ENCODE results near the gene GSTA2.
"Not testable (repeated sequence)": the region's sequence is repeated elsewhere in the genome, so short reads cannot be mapped to it uniquely, and the experiment has no call there.

The GSTA2 gene

DNA sequence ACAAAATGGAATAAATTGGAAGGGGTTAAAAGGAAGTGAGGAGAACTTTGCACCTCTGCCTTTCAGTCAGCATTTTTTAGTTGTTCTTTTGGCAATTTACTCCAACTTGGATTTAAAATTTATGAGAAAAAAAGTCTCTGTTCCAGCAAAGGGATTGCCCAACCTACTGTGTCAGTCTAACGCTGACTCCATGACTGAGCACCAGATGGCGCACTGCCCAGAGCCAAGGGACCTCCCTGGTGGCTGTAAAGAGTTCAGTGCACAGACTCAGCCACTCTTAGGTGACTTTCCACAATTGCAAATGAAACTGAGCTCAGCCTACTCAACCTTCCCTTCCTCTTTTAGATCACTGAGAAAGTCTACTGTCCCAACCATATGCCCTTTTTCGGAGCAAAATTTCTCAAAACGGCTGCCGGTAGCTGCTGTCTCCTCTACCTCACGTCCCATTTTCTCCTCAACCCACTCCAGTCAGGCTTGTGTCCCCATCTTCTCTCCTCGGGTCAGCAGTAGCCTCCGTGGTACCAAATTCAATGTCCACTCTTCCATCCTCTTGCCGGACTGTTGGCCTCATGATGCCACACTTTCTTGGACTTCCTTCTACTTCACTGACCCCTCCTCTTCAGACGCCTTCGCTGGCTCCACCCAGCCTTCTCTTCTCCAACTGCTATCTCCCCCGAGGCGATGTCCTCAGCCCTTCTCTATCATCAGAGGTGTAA is 38.7 kb downstream of the GSTA2 start:
- DNase-seq, result peak; percentile 42

DNA sequence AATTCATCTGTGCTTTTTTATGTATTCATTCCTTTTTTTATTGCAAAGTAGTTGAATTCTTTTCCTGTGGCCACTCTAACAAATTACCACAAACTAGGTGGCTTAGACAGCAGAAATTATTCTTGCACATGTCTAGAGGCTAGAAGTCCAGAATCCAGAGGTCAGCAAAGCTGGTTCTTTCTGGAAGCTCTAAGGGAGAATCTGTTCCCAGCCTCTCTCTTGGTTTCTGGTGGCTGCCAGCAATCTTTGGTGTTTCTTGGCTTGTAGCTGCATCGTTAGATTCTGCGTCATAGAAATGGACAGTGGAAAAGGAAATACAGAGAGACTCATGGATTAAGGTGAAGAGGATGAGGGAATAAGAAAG is 39.3 kb downstream of the GSTA2 start:
- no peak for DNase-seq

- no peak for DNase-seq
These were observed 43.0 kb downstream of the GSTA2 start for GRCh38 chr6:52720321-52720720.

DNA sequence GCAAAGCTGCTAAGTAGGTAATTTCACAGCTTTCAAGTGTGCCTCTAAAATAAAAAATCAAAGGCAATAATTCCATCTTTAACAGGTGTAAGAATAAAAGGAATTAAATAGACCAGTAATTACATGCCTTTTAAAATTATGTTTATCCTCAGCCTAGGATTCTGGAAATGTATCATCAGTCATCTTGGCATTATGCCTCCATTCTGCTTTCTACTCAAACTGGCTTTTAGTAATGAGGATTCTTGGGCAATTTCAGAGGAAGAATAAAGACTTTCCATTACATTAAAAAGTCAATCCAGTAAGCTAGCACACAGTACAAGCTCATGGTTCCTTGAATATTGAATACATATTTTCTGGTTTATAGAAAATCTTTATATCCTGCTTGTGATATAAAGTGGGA is 44.7 kb downstream of the GSTA2 start:
- no peak for DNase-seq

DNA sequence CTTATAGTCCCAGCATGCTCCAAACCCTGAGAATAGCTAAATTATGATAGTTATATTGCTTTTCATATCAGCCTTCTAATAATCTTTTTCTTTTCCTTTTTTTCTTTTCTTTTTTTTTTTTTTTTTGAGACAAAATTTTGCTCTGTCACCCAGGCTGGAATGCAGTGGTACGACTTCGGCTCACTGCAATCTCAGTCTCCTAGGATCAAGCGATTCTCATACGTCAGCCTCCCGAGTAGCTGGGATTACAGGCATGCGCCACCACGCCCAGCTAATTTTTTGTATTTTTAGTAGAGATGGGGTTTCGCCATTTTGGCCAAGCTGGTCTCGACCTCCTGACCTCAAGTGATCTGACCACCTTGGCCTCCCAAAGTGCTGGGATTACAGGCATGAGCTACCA is 48.5 kb downstream of the GSTA2 start:
- not testable (repeated sequence) for DNase-seq

DNA sequence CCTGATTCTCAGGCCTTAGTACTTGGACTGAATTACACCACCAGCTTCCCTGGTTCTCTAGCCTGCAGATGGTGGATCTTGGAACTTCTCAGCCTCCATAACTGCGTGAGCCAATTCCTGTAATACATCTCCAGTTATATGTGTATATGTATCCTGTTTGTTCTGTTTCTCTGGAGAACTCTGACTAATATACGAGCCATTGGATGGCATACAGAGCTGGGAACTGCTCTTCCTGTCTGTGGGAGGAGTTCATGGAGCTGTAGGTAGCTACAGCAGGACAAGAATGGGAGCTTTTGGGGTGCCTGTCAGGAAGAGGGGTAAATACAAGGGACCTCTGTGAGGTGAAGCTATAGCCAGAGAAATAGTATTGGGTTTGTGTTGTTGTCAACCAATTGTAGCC is 51.1 kb downstream of the GSTA2 start:
- no peak for DNase-seq

DNA sequence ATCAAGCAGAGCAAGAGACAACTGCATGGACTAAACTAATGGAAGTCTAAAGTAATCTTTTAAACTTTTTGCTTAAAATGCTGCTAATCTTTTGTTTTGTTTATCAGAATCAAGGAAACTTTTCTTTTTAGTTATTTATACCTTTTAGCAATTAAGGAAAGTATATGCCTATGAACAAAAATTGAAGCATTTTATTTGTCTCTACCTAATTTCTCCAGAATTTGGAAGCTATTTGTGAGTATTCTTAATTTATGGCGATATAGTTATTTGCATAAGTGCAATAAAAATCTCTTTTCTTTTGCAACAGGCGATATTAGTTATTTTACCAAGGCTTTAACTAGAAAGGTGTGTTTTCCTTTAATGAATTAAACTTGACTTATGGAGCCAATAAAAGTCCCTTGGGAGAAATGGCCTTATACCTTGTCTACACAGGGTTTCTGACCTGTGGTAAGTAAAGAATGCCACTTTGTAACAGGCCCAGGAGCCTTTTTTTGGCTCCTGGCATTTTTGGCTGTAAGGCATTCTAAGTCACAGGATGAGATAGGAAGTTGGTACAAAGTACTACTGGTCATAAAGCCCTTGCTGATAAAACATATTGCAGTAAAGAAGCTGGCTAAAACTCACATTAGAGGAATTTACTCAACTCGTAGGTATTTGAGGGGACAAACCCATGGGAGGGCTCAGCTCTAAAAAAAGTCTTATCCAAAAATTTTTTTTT is 55.2 kb downstream of the GSTA2 start:
- DNase-seq, result no peak

DNA sequence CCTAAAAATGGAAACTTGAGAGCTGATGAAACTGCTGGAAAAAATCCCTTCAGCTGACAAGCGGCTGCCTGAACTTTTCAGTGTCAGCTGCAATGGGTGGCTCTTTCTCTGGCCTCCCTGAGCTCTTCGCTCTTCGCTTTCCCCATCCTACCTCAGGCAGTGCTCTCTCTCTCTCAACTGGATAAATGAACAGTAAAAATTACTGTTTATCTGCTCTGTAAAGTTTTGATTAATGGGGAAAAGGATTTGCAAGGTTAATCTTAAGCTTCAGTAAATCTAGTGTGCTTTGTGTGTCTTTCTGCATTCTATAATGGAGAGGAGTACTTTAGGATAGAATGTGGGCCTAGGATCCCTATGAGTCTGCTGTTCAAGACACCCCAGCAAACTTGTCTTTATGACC is 57.3 kb downstream of the GSTA2 start:
- DNase-seq, result no peak

DNA sequence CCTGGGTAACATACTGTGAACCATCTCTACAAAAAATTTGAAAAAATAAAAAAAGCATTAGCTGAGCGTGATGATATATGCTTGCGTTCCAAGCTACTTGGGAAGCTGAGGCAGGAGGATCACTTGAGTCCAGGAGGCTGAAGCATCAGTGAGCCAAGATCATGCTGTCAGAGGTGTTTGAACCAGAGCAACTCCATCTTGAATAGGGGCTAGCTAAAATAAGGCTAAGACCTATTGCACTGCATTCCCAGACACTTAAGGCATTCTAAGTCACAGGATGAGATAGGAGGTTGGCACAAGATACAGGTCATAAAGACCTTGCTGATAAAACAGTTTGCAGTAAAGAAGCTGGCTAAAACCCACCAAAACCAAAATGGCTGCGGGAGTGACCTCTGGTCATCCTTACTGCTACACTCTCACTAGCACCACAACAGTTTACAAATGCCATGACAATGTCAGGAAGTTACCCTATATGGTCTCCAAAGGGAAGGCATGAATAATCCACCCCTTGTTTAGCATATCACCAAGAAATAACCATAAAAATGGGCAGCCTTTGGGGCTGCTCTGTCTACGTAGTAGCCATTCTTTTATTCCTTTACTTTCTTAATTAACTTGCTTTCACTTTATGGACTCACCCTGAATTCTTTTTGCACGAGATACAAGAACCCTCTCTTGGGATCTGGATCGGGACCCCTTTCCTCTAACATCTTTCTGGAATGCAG is 58.3 kb downstream of the GSTA2 start:
- DNase-seq, result not testable (repeated sequence)

DNA sequence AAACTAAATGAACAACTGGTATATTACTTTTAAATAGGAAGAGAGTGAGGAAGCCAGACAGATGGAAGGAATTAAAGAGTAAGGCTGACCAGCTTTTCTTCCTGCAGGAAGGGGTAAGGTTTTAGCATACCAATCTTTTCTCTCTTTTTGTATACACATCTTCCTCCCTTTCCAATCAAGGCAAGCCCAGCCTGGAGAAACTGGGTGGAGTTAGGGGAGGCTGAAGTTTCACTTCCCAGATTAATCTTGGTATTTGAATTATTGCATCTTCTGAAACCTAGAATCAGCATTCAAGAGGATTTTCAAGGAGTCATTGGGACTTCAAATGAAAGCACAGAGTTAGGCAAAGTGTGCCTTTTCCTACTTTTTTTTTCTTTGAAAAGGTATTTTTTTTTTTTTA is 59.2 kb downstream of the GSTA2 start:
- DNase-seq, result no peak
